Right lobe of liver (tissue), 6 donors: Measurements from ENCODE around the gene SLC6A18. TPM values are rescaled to one million over a fixed set of nuclear protein-coding genes. Genes with fewer than 3 reads are reported as not detected.

ENCODE experiments used
- ATAC-seq, 4 donors: fragments of 200-7000 bp; cut with Tn5 transposase; one replicate each; pipeline ENCODE4 v1.9.1; 2020; ENCODE audit warnings: mild to moderate bottlenecking in 4 of 4, moderate library complexity in 4 of 4
- DNase-seq, 3 donors: peaks; one replicate each; pipeline ENCODE4 v3.0.0-alpha.2; 2020
- H3K27ac ChIP-seq, 3 donors: fragments of 200-600 bp; one replicate each; pipeline ENCODE4 v1.8.0; 2022
- H3K27me3 ChIP-seq, 2 donors: fragments of 200-600 bp; one replicate each; pipeline ENCODE4 v1.8.0; 2022
- H3K36me3 ChIP-seq, 4 donors: fragments of 200-600 bp; sonication (generic) in 1 of 4; one replicate each; pipeline versions ENCODE4 v1.5.1 to v1.8.0; 2017 to 2022; ENCODE audit warnings: control low read depth in 1 of 4
- H3K4me1 ChIP-seq, 4 donors: fragments of 200-600 bp; sonication (generic) in 1 of 4; one replicate each; pipeline versions ENCODE4 v1.5.1 to v1.8.0; 2017 to 2022; ENCODE audit warnings: control low read depth in 1 of 4
- H3K4me3 ChIP-seq, 3 donors: fragments of 200-600 bp; one replicate each; pipeline ENCODE4 v1.8.0; 2022
- H3K9me3 ChIP-seq, 4 donors: fragments of 200-600 bp; sonication (generic) in 1 of 4; one replicate each; pipeline versions ENCODE4 v1.5.1 to v1.8.0; 2017 to 2022; ENCODE audit warnings: control low read depth in 1 of 4
- POLR2A ChIP-seq: fragments of 450-650 bp; IDR thresholded peaks from one replicate; pipeline ENCODE4 v1.6.1; 2017; ENCODE audit warnings: antibody characterized with exemption, mild to moderate bottlenecking
- WGBS: methylation state at CpG from one replicate; pipeline ENCODE4 v1.1.6; 2018; ENCODE audit warnings: low coverage, low lambda C conversion rate; ENCODE audit not compliant: insufficient coverage; ENCODE audit errors: missing lambda C conversion rate; 5-methylcytosine and 5-hydroxymethylcytosine counted together
- intact Hi-C, 2 donors: fragments of 100-400 bp; cut with DNase I; formaldehyde crosslinking; loops; one replicate each; pipeline versions ENCODE4 v1.11.2 to v1.14.1; 2022
- total RNA-seq, 6 experiments: library from RNA; depleted of rRNA in 2 of 6; stranded (reverse); fragments of >200 nt in 2 of 6; fragmentation: NEBNext Ultra II Directional in 3 of 6; extraction: Animal tissue kit (Norgen Biotek cat#: 25700) in 3 of 6; gene quantifications; one replicate each; pipeline versions ENCODE4 v1.1.0 to v1.2.4, GENCODE V29; 2016 to 2023
- TF ChIP-seq, protein P1 (sequence below), 4 donors: fragments of 200-600 bp in 3 of 4; fragments of 450-650 bp in 1 of 4; IDR thresholded peaks; one replicate each; pipeline versions ENCODE4 v1.5.1 to v1.8.0; 2016 to 2022; ENCODE audit warnings: antibody characterized with exemption in 4 of 4, mild to moderate bottlenecking in 2 of 4
- donor health status: DM: no; HTN: yes; CAD: no.
- donor health status: DM: no; HTN: no; CAD: no.
- donor health status: DM: no; HTN: no; CAD: no.
- donor health status: DM: no; HTN: yes; CAD: no.
- donor health status: DM: no; HTN: yes; CAD: no.

Gene SLC6A18
- total RNA-seq, 6 experiments from 2014 or later: not detected

DNA sequence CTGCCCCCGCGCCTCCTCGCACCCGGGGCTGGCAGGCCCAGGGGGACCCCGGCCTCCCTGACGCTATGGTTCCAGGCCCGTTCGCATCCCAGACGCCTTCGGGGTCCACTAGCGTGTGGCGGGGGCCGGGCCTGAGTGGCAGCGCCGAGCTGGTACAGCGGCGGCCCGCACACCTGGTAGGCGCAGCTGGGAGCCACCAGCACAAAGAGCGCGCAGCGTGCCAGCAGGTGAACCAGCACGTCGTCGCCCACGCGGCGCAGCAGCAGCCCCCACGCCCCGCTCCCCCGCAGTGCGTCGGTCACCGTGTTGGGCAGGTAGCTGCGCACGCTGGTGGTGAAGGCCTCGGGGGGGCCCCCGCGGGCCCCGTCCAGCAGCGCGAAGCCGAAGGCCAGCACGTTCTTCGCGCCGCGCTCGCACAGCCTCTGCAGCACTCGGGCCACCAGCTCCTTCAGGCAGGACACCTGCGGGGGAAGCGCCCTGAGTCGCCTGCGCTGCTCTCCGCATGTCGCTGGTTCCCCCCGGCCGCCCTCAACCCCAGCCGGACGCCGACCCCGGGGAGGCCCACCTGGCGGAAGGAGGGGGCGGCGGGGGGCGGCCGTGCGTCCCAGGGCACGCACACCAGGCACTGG lies 69.1 kb downstream of the SLC6A18 start:
- peak in 1 of 3 donors; percentile 33 for DNase-seq
- TF ChIP-seq, protein P1, sequence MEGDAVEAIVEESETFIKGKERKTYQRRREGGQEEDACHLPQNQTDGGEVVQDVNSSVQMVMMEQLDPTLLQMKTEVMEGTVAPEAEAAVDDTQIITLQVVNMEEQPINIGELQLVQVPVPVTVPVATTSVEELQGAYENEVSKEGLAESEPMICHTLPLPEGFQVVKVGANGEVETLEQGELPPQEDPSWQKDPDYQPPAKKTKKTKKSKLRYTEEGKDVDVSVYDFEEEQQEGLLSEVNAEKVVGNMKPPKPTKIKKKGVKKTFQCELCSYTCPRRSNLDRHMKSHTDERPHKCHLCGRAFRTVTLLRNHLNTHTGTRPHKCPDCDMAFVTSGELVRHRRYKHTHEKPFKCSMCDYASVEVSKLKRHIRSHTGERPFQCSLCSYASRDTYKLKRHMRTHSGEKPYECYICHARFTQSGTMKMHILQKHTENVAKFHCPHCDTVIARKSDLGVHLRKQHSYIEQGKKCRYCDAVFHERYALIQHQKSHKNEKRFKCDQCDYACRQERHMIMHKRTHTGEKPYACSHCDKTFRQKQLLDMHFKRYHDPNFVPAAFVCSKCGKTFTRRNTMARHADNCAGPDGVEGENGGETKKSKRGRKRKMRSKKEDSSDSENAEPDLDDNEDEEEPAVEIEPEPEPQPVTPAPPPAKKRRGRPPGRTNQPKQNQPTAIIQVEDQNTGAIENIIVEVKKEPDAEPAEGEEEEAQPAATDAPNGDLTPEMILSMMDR (IDR thresholded peaks at IDR 0.05): no peak
- no peak for TF ChIP-seq POLR2A
- no peak overlapping the region for H3K4me3 ChIP-seq
- intact Hi-C loops: no loop called here
- peaks cover 0 to 5% of the 10 kb centered on the region in 2 donors for H3K27me3 ChIP-seq
- no peak overlapping the region for H3K27ac ChIP-seq
- no peaks in the 10 kb centered on the region for H3K9me3 ChIP-seq
- peaks cover 0 to 6% (median 0%) of the 10 kb centered on the region in 4 donors for H3K4me1 ChIP-seq
- ATAC-seq: peak in 1 of 4 donors; percentile 9
- no peaks in the 10 kb centered on the region for H3K36me3 ChIP-seq
- WGBS: no CpG with 5 or more reads among the region's 69 CpGs

DNA sequence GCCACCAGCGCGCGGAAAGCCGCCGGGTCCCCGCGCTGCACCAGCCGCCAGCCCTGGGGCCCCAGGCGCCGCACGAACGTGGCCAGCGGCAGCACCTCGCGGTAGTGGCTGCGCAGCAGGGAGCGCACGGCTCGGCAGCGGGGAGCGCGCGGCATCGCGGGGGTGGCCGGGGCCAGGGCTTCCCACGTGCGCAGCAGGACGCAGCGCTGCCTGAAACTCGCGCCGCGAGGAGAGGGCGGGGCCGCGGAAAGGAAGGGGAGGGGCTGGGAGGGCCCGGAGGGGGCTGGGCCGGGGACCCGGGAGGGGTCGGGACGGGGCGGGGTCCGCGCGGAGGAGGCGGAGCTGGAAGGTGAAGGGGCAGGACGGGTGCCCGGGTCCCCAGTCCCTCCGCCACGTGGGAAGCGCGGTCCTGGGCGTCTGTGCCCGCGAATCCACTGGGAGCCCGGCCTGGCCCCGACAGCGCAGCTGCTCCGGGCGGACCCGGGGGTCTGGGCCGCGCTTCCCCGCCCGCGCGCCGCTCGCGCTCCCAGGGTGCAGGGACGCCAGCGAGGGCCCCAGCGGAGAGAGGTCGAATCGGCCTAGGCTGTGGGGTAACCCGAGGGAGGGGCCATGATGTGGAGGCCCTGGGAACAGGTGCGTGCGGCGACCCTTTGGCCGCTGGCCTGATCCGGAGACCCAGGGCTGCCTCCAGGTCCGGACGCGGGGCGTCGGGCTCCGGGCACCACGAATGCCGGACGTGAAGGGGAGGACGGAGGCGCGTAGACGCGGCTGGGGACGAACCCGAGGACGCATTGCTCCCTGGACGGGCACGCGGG lies 69.9 kb downstream of the SLC6A18 start, which contains the start of gene TERT:
Gene TERT, minus strand, starts transcription at position 234 of the 815 bp plus-strand sequence. Its CDS starts 79 bp downstream, at position 155.
- Histone ChIP-seq H3K27ac (no peak within 1 kb of the TSS), H3K27me3 (peaks cover 0 to 5% of the 10 kb centered on the region in 2 donors), H3K4me1 (peaks cover 0 to 6% (median 0%) of the 10 kb centered on the region in 4 donors), H3K9me3 (no peaks in the 10 kb centered on the region), H3K4me3 (no peak within 1 kb of the TSS), H3K36me3 (no peaks in the 10 kb centered on the region)
- ATAC-seq (peak in 2 of 4 donors; percentile 14 to 17), DNase-seq (peak in 1 of 3 donors; percentile 38)
- TF ChIP-seq POLR2A: no peak
- TF ChIP-seq, protein P1 (IDR thresholded peaks at IDR 0.05): no peak
- intact Hi-C loops: no loop called here
- WGBS: 3% methylated on average over 24 of the region's 102 CpGs

DNA sequence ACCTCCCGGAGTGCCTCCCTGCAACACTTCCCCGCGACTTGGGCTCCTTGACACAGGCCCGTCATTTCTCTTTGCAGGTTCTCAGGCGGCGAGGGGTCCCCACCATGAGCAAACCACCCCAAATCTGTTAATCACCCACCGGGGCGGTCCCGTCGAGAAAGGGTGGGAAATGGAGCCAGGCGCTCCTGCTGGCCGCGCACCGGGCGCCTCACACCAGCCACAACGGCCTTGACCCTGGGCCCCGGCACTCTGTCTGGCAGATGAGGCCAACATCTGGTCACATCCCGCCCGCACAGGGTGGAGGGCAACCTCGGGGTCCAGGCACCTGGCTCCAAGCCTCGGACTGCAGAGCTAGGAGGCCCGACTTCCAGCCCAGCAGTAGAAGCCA lies 70.5 kb downstream of the SLC6A18 start:
- H3K27me3 ChIP-seq: peaks cover 0 to 5% of the 10 kb centered on the region in 2 donors
- peaks cover 0 to 6% (median 0%) of the 10 kb centered on the region in 4 donors for H3K4me1 ChIP-seq
- H3K36me3 ChIP-seq: no peaks in the 10 kb centered on the region
- H3K4me3 ChIP-seq: no peak overlapping the region
- TF ChIP-seq, protein P1 (IDR thresholded peaks at IDR 0.05): no peak
- TF ChIP-seq POLR2A: no peak
- intact Hi-C loops: no loop called here
- ATAC-seq: peak in 1 of 4 donors; percentile 8
- no peaks in the 10 kb centered on the region for H3K9me3 ChIP-seq
- no peak overlapping the region for H3K27ac ChIP-seq
- 48% methylated on average over 3 of the region's 22 CpGs for WGBS
- DNase-seq: peak in 1 of 3 donors; percentile 43

Other genes with a start within 250 kb of the SLC6A18 start
- 1 to 10 TPM in 4 of 6 experiments, under 1 TPM in 2; 0.93 to 2.9 (median 2.2) TPM for gene NKD2, start 216.6 kb upstream of the SLC6A18 start, total RNA-seq
- 10 to 100 TPM; 38.9 to 65.2 (median 53.3) TPM for gene SLC12A7, start 113.3 kb upstream of the SLC6A18 start, total RNA-seq
- gene SLC6A19, start 23.8 kb upstream of the SLC6A18 start, total RNA-seq: under 1 TPM; 0.12 to 0.93 (median 0.41) TPM
- gene TERT, start 69.7 kb downstream of the SLC6A18 start, total RNA-seq: not detected
- gene CLPTM1L, start 119.7 kb downstream of the SLC6A18 start, total RNA-seq: 100 to 1,000 TPM in 4 of 6 experiments, 10 to 100 TPM in 2; 63.8 to 155 (median 128) TPM
- not detected for gene SLC6A3, start 220.1 kb downstream of the SLC6A18 start, total RNA-seq